Measurements from ENCODE around the gene NT5C2.

The NT5C2 gene

GRCh38 chr10:103193107-103193819, at the start of gene NT5C2:
Gene NT5C2, minus strand, starts transcription at chr10:103193272. Its CDS starts 18,314 bp downstream, at chr10:103174958.
- H3K4me3 ChIP-seq (ENCODE audit: severe bottlenecking): peak within 1 kb of the TSS; percentile 88
- peaks cover 17% of the 10 kb centered on the region for H3K4me1 ChIP-seq (ENCODE audit: insufficient read depth, poor library complexity, severe bottlenecking)
- peak within 1 kb of the TSS; percentile 72 for H3K27ac ChIP-seq (ENCODE audit: poor library complexity, severe bottlenecking)
- no peaks in the 10 kb centered on the region for H3K9me3 ChIP-seq (ENCODE audit: severe bottlenecking)
- H3K36me3 ChIP-seq (ENCODE audit: low read depth): peaks cover 18% of the 10 kb centered on the region
- DNase-seq (ENCODE audit: low spot score): peak; percentile 69
- ATAC-seq (ENCODE audit: low read depth): peak; percentile 83
- TF ChIP-seq CTCF (IDR thresholded peaks at IDR 0.05; ENCODE audit: poor library complexity, severe bottlenecking): no peak
- H3K27me3 ChIP-seq (ENCODE audit: insufficient read depth, poor library complexity, severe bottlenecking): no peaks in the 10 kb centered on the region

- DNase-seq (ENCODE audit: low spot score) (peak; percentile 57), ATAC-seq (ENCODE audit: low read depth) (peak; percentile 80)
- Histone ChIP-seq H3K27me3 (ENCODE audit: insufficient read depth, poor library complexity, severe bottlenecking) (no peaks in the 10 kb centered on the region), H3K27ac (ENCODE audit: poor library complexity, severe bottlenecking) (peak overlapping the region; percentile 83), H3K4me3 (ENCODE audit: severe bottlenecking) (peak overlapping the region; percentile 2), H3K4me1 (ENCODE audit: insufficient read depth, poor library complexity, severe bottlenecking) (peaks cover 39% of the 10 kb centered on the region), H3K36me3 (ENCODE audit: low read depth) (no peaks in the 10 kb centered on the region), H3K9me3 (ENCODE audit: severe bottlenecking) (no peaks in the 10 kb centered on the region)
- TF ChIP-seq CTCF (IDR thresholded peaks at IDR 0.05; ENCODE audit: poor library complexity, severe bottlenecking): no peak
These were observed 48.4 kb upstream of the NT5C2 start for GRCh38 chr10:103241262-103242011.

- DNase-seq (ENCODE audit: low spot score): no peak
- ATAC-seq (ENCODE audit: low read depth): peak; percentile 51
- H3K27ac ChIP-seq (ENCODE audit: poor library complexity, severe bottlenecking): peak overlapping the region; percentile 83
These were observed 45.6 kb upstream of the NT5C2 start for GRCh38 chr10:103238506-103239252.

GRCh38 chr10:103235775-103236174, 42.7 kb upstream of the NT5C2 start:
- ATAC-seq (ENCODE audit: low read depth): no peak
- no peak for TF ChIP-seq CTCF (IDR thresholded peaks at IDR 0.05; ENCODE audit: poor library complexity, severe bottlenecking)
- Histone ChIP-seq H3K4me1 (ENCODE audit: insufficient read depth, poor library complexity, severe bottlenecking) (peaks cover 48% of the 10 kb centered on the region), H3K27me3 (ENCODE audit: insufficient read depth, poor library complexity, severe bottlenecking) (no peaks in the 10 kb centered on the region), H3K36me3 (ENCODE audit: low read depth) (no peaks in the 10 kb centered on the region), H3K9me3 (ENCODE audit: severe bottlenecking) (no peaks in the 10 kb centered on the region), H3K4me3 (ENCODE audit: severe bottlenecking) (no peak overlapping the region), H3K27ac (ENCODE audit: poor library complexity, severe bottlenecking) (no peak overlapping the region)
- DNase-seq (ENCODE audit: low spot score): no peak

More at GRCh38 chr10:103238506-103239252, 45.6 kb upstream of the NT5C2 start:
- no peaks in the 10 kb centered on the region for H3K9me3 ChIP-seq (ENCODE audit: severe bottlenecking)
- H3K4me1 ChIP-seq (ENCODE audit: insufficient read depth, poor library complexity, severe bottlenecking): peaks cover 39% of the 10 kb centered on the region
- no peak overlapping the region for H3K4me3 ChIP-seq (ENCODE audit: severe bottlenecking)
- no peaks in the 10 kb centered on the region for H3K36me3 ChIP-seq (ENCODE audit: low read depth)
- H3K27me3 ChIP-seq (ENCODE audit: insufficient read depth, poor library complexity, severe bottlenecking): no peaks in the 10 kb centered on the region
- peak; percentile 43 for TF ChIP-seq CTCF (IDR thresholded peaks at IDR 0.05; ENCODE audit: poor library complexity, severe bottlenecking)
